ENCODE results near the gene SRSF1.
"Not testable (repeated sequence)": the region's sequence is repeated elsewhere in the genome, so short reads cannot be mapped to it uniquely, and the experiment has no call there.

The SRSF1 gene

GRCh38 chr17:57990037-57990436 lies 17.0 kb downstream of the SRSF1 start:
- no peak for DNase-seq (ENCODE audit: low read depth)

DNA sequence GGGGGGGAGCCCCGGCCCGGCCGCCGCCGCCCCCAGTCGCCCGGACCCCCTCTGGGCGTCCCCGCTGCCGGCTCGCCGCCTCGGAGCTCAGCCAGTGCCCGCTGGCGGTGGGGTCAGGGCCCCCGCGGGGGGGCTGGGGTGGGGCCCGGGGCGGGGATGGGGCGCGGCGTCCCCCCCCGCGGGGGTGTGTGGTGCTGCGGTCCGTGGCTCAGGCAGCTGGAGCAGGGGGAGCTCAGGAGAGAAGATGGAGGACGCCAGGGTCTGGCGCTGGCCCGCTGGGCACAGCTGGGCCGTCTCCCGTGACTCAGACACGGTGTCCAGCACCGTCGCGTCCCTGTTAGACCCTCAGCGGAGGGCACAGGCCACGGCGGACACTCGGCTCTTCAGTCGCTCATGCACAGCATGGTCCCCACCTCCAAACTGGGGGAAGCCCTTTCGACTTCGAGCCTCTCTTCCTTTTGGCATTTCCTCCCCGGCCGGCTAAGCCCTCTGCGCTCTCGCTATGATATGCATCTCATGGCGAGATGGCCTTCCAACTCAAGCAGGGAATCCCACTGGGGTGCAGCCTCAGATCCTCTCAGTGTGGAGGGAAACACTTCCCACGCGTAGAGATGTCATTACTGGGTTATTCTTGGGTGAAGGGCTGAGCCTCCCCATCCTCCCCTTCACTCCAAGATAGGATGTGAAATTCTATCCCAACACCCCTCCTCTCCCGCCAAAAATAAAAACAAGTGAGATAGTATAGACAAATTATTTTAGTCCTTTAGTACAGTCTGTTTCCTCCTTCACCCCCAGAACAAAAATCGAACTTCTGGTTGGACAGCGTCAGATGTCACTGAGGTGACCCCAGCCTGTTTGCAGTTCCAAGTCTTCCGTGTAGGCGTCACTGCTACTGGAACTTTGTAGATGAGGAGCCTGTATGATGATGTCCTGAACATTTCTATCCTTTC lies 18.5 kb downstream of the SRSF1 start:
- no peak for DNase-seq (ENCODE audit: low read depth)

GRCh38 chr17:57987581-57988300 lies 19.3 kb downstream of the SRSF1 start, which contains the start of gene VEZF1:
TSS of gene VEZF1 (minus strand) at chr17:57988254. CDS start at chr17:57988111, 143 bp downstream.
- peak; percentile 71 for DNase-seq (ENCODE audit: low read depth)

DNA sequence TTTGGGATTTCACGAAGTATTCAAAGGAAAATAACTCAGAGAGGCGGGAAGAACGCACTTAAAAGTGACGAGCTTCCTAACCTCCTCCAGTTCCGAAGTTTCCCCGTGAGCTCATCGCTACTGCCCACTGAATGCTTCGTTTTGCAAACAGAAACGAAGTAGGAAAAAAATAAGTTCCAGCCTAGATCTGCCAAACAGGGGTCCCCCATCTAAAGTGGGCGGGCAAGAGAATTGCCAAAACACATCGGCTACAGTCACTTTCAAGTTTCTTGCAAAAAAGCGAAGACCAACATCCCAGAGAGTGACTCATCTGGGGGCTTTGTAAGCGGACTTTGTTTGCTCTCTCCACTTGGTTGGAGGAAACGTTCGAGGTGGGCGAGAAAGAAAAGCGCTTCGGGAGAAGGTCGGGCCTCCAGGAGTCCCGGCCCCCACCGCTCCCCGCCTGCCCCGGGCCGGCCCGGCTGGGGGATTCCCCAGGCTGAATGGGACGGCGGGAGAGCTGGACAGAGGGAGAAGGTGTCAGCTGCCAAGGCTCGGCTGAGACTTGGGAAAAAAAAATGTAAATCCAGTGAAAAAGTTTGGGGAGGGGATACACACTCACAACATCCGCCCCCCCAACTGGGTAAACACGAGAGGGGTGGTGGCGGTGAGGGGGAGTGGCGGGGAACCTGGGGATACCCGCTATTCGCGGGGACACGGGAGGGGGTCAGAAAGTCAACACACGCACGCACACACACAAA lies 20.0 kb downstream of the SRSF1 start:
- peak; percentile 19 for DNase-seq (ENCODE audit: low read depth)

- DNase-seq (ENCODE audit: low read depth): no peak
Observed at GRCh38 chr17:57985675-57985974, 21.4 kb downstream of the SRSF1 start.

DNA sequence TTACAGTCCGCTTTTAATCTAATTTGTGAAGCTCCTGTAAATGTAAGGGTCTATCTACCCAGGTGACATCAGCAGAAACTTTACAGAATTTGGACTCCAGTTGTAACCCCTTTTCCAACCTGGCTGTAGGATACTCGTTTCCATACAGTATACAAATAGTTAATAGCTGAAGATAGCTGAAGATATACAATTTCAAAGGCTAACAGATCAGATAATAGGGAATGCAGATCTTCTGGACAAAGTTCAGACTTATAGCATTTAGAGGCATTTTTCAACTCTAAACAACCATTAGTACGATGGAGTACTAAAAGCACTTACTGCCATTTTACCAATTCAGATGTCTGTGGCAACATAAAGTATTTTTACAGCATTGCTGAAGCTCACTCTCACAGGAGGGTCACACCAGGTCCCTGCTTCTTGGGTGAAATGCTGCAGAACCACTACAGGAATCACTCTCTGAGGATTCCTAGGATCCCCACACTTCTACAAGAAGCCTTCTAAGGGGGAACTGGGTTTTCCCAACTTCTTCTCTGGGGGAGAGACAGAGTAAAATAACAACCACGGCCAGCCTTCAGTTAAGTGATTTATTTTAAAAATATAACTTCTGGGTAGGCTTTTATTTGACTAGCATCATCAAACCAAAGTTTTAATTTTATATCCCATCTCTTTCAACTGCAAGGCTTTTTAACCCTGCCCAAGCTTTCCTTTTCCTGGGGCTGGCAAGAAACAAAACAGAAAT lies 21.9 kb downstream of the SRSF1 start:
- DNase-seq (ENCODE audit: low read depth): no peak

DNA sequence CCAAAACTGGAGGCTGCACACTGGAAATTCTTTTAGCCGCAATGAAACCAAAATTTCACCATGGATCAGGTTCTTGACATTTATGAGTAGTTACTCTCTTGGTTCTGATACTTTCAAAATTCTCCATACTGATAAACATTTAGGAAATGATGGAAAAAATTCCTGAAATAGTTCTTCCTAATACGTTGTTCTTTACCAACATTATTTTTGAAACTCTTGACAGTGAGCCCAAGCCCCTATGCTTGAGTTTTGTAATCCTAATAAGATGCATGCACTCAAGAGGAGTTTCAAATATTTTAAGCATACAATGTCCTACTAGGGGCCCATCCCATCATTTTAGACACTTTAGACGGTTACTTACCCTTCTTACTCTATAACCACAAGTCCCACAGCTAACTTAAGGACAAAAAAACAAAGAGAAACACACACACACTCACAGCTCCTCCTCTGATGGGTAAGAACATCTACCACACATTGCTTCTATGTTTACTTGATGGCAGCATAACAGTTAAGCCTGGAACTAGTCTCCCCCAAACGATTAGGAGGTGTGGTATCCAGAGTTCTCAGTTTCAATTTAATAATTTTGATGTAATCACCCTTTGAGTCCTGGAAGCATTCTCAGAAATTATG lies 22.7 kb downstream of the SRSF1 start:
- no peak for DNase-seq (ENCODE audit: low read depth)

DNA sequence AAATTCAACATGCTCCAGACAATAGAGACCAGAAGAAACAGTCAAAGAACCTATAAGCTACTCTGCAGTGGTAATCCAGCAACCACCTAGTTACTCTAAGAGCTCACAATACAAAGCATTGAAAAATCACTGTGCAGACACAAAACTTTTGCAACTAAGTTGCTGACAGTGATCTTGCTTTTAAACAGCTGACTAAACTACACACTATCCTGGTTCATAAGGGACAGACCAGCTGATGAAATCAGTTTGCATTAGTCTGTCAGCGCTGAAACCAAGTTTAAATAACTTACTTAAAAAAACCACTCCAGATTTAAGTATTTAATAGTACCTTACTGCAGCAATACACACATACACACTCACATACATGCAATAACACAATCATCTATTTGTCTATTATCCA lies 23.6 kb downstream of the SRSF1 start:
- no peak for DNase-seq (ENCODE audit: low read depth)

- no peak for DNase-seq (ENCODE audit: low read depth)
Observed at GRCh38 chr17:57982452-57983170, 24.4 kb downstream of the SRSF1 start.

- DNase-seq (ENCODE audit: low read depth): no peak
Observed at GRCh38 chr17:57980522-57980921, 26.5 kb downstream of the SRSF1 start.

GRCh38 chr17:57979076-57979475 lies 28.0 kb downstream of the SRSF1 start:
- no peak for DNase-seq (ENCODE audit: low read depth)

GRCh38 chr17:57976594-57976993 lies 30.5 kb downstream of the SRSF1 start:
- no peak for DNase-seq (ENCODE audit: low read depth)

DNA sequence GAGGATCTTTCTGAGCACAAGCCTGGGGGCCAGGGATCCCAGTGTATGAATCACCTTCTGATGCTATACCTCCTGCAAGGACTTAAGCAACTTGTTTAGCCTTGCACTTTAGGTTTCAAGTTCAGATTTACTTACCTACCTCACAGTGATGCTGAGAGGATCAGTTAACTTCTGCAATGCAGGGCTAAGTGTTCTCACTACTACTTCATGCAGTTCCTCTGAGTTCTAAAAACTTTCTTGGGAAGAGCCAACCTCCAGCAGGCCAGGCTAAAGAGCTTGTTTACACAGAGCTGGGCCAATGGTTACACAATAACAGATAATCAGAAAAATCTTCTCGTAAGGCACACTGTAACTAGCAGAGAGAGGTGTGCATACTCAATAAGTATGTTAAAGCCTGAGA lies 32.0 kb downstream of the SRSF1 start:
- DNase-seq (ENCODE audit: low read depth): no peak

DNA sequence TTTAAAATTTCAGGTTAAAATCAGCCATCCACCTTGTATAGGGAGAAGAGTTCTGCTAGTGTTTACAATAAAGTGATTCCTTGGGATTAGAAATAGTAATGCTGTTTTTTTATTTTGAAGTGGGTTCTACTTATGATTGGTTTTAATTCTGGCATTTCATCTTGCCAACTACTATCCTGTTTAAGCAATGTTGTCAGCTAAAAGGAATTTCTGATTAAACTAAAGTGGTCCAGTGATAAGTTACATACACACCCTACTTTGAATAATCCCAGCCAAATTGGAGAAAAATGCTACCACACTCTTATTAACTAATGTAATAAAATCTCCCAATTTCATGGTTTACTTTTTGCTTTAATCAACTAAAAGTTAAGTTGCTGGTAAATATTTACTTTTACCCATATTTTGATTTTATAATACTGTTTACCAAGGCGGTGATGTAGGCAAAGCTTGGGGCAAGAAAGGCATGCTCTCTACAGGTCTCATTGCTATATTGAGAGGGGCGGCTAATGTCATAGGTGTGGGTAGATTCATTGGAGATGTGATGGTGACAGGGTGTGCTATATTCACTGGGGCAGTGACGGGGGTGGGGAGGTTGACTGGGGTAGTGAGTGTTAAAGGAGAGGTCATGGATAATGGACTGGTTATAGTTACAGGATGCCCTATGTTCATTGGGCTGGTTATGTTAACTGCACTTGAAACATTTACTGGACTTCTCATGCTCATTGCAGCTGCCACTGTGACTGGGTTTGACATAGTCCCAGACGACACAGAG lies 32.8 kb downstream of the SRSF1 start:
- DNase-seq (ENCODE audit: low read depth): not testable (repeated sequence)

- DNase-seq (ENCODE audit: low read depth): no peak
Observed at GRCh38 chr17:57972151-57972550, 34.9 kb downstream of the SRSF1 start.

DNA sequence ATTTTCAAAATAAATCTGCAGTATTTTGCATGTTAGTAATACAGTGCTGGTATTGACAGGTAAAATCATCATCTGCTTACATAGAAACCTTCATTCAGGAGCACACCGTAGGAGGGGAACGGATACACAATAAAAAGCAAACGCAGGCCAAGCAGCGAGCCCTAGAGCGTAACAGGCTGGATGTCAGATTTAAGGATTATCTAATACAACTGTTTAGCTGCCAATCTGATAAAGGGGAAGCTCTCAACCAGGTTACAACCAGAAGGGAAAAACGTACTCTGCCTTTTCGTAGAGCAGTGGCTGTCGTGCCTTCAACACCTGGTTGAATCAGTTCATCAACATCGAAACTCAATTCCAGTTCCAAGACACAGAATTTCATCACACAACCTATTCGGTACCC lies 35.5 kb downstream of the SRSF1 start:
- DNase-seq (ENCODE audit: low read depth): no peak

DNA sequence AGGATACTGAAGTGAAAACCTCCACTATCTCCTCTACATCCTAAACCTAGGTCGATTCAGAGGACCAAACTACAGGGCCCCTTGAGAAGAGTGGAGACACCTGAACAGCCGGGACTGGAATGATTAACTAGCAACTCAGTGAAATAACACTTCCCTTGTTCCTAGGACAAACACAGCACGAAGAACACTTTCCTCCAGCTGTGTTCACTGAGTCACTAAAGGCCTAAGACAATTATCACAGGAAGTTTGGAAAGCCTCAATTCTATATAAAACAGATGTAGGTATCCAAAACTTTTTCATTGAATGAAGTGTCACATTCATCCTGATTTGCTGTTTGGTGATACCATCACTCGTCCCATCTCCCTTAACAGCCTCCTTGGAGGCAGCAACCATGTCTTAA lies 36.3 kb downstream of the SRSF1 start:
- no peak for DNase-seq (ENCODE audit: low read depth)

- no peak for DNase-seq (ENCODE audit: low read depth)
Observed at GRCh38 chr17:57968456-57968855, 38.6 kb downstream of the SRSF1 start.

DNA sequence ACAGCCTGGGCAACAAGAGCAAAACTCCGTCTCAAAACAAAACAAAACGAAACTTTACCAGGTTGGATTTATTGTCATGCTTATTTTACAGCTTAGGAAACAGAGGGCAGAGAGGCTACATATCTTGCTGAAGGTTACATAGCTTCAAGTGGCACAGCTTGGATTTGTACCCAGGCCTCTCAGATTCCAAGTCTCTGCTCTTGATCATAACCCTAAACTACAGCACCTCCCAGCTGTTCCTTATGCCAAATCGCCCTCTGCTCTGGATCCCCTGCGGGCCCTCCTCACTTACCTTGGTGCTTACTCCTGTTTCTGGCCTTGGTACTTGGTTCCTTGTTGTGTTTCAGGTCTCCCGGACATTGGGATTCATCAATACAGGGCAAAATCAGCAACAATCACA lies 40.2 kb downstream of the SRSF1 start:
- DNase-seq (ENCODE audit: low read depth): no peak

- no peak for DNase-seq (ENCODE audit: low read depth)
Observed at GRCh38 chr17:57966246-57966645, 40.8 kb downstream of the SRSF1 start.

Measured in stimulated activated CD8-positive, alpha-beta memory T cell treated with anti-CD3 and anti-CD28 coated beads, Interleukin-12 subunit alpha, Interleukin-12 subunit beta, amount 100 ng/mL, for 4 hours (primary cell).